GM21390 (cell line): ENCODE results near the gene OTOF.

Experiments used
- ATAC-seq: cut with Tn5 transposase; IDR thresholded peaks from one replicate; pipeline ENCODE4 v1.9.1; 2021; ENCODE audit not compliant: unreplicated experiment

OTOF gene

GRCh38 chr2:26477911-26478253 lies at the start of gene OTOF:
TSS of gene OTOF (minus strand) at chr2:26478124.
- no peak for ATAC-seq

GRCh38 chr2:26526589-26526988 lies 48.7 kb upstream of the OTOF start:
- ATAC-seq: no peak

GRCh38 chr2:26526105-26526504 lies 48.2 kb upstream of the OTOF start:
- ATAC-seq: no peak

- no peak for ATAC-seq
Observed at GRCh38 chr2:26523750-26524149, 45.8 kb upstream of the OTOF start.

GRCh38 chr2:26522751-26523171 lies 44.8 kb upstream of the OTOF start:
- ATAC-seq: no peak

GRCh38 chr2:26522325-26522724 lies 44.4 kb upstream of the OTOF start:
- no peak for ATAC-seq

- no peak for ATAC-seq
Observed at GRCh38 chr2:26521913-26522180, 43.9 kb upstream of the OTOF start.

GRCh38 chr2:26521054-26521912 lies 43.4 kb upstream of the OTOF start:
- no peak for ATAC-seq

- no peak for ATAC-seq
Observed at GRCh38 chr2:26520148-26520449, 42.2 kb upstream of the OTOF start.

GRCh38 chr2:26519396-26520147 lies 41.6 kb upstream of the OTOF start:
- ATAC-seq: no peak

- no peak for ATAC-seq
Observed at GRCh38 chr2:26516781-26517180, 38.9 kb upstream of the OTOF start.

- no peak for ATAC-seq
Observed at GRCh38 chr2:26516246-26516645, 38.3 kb upstream of the OTOF start.

- no peak for ATAC-seq
Observed at GRCh38 chr2:26515771-26516170, 37.8 kb upstream of the OTOF start.

- no peak for ATAC-seq
Observed at GRCh38 chr2:26514045-26514444, 36.1 kb upstream of the OTOF start.

GRCh38 chr2:26513261-26513660 lies 35.3 kb upstream of the OTOF start:
- no peak for ATAC-seq

GRCh38 chr2:26511466-26511865 lies 33.5 kb upstream of the OTOF start:
- no peak for ATAC-seq

- no peak for ATAC-seq
Observed at GRCh38 chr2:26510344-26510973, 32.5 kb upstream of the OTOF start.

- no peak for ATAC-seq
Observed at GRCh38 chr2:26509141-26509540, 31.2 kb upstream of the OTOF start.

- ATAC-seq: no peak
Observed at GRCh38 chr2:26507932-26508331, 30.0 kb upstream of the OTOF start.

- no peak for ATAC-seq
Observed at GRCh38 chr2:26507088-26507487, 29.2 kb upstream of the OTOF start.

GRCh38 chr2:26506279-26506678 lies 28.4 kb upstream of the OTOF start:
- ATAC-seq: no peak

- no peak for ATAC-seq
Observed at GRCh38 chr2:26504002-26504401, 26.1 kb upstream of the OTOF start.
